ENCODE results near the gene IKZF5.

IKZF5 gene, protein sequence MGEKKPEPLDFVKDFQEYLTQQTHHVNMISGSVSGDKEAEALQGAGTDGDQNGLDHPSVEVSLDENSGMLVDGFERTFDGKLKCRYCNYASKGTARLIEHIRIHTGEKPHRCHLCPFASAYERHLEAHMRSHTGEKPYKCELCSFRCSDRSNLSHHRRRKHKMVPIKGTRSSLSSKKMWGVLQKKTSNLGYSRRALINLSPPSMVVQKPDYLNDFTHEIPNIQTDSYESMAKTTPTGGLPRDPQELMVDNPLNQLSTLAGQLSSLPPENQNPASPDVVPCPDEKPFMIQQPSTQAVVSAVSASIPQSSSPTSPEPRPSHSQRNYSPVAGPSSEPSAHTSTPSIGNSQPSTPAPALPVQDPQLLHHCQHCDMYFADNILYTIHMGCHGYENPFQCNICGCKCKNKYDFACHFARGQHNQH

DNA sequence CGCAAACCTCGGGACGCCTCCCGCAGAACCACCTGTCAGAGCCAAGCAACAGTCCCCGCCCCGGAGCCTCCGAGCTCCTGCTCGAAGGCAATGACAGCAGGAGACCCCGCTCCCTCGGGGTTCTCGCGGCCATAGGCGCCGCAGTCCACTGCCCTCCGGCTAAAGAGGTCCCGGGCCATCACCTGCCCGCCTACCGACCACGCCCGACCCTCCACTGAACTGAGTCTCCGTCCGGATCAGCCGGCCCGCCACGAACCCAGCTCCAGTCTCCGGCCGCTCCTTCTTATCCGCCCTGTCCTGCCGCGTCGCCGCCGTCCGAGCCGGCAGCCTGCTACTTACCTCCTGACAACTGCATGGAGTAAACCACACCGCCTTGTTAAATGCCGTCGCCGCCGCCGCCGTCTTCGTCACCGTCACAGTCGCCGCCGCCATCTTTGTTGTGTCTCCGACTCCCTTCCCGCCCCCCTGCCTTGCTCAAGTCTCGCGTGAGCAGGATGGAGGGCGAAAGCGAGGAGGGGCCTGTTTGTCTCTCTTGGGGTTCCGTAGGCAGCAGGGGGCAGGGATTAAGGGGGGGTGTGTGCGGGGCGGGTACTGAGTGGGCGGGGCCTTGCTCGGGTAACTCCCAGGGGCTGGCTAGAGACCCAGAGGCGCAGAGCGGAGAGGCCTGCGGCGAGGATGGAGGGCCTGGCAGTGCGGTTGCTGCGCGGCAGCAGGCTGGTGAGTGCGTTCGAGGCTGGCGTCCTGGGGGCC, at the start of gene IKZF5, which contains the start of gene ACADSB:
Gene IKZF5, minus strand, starts transcription at position 441 of the 750 bp plus-strand sequence. CDS start 10,170 bp downstream, outside the sequence.
Gene ACADSB, plus strand, starts transcription at position 652 of the 750 bp plus-strand sequence. Its CDS starts 24 bp downstream, at position 676.
- DNase-seq (ENCODE audit: low spot score in 2 of 2) (peak; percentile 87 to 94), ATAC-seq (replicated peaks; ENCODE audit: extremely low read depth, poor library complexity, severe bottlenecking) (peak; percentile 84)
- Mint-ChIP-seq H3K4me3 (peak within 1 kb of the TSS; percentile 98), H3K36me3 (ENCODE audit: insufficient read depth) (peaks cover 14% of the 10 kb centered on the region), H3K9me3 (no peaks in the 10 kb centered on the region), H3K4me1 (peaks cover 55% of the 10 kb centered on the region), H3K27me3 (no peaks in the 10 kb centered on the region), H3K27ac (ENCODE audit: low read depth) (peak within 1 kb of the TSS; percentile 99)

GRCh38 chr10:123057968-123058367, 49.4 kb upstream of the IKZF5 start:
- no peak overlapping the region for H3K4me3 Mint-ChIP-seq
- ATAC-seq (replicated peaks; ENCODE audit: extremely low read depth, poor library complexity, severe bottlenecking) (no peak), DNase-seq (ENCODE audit: low spot score in 2 of 2) (no peak)
- no peaks in the 10 kb centered on the region for H3K4me1 Mint-ChIP-seq
- no peaks in the 10 kb centered on the region for H3K9me3 Mint-ChIP-seq
- no peak overlapping the region for H3K27ac Mint-ChIP-seq (ENCODE audit: low read depth)
- H3K36me3 Mint-ChIP-seq (ENCODE audit: insufficient read depth), result peaks cover 1% of the 10 kb centered on the region
- H3K27me3 Mint-ChIP-seq, result no peaks in the 10 kb centered on the region

- H3K4me1 Mint-ChIP-seq, result no peaks in the 10 kb centered on the region
- no peaks in the 10 kb centered on the region for H3K27me3 Mint-ChIP-seq
- H3K27ac Mint-ChIP-seq (ENCODE audit: low read depth), result no peak overlapping the region
- DNase-seq (ENCODE audit: low spot score in 2 of 2) (no peak), ATAC-seq (replicated peaks; ENCODE audit: extremely low read depth, poor library complexity, severe bottlenecking) (no peak)
- H3K9me3 Mint-ChIP-seq, result no peaks in the 10 kb centered on the region
- H3K4me3 Mint-ChIP-seq, result no peak overlapping the region
- peaks cover 20% of the 10 kb centered on the region for H3K36me3 Mint-ChIP-seq (ENCODE audit: insufficient read depth)
These were observed 37.6 kb upstream of the IKZF5 start for GRCh38 chr10:123045961-123046731.

GRCh38 chr10:123044391-123044790, 35.8 kb upstream of the IKZF5 start:
- no peak overlapping the region for H3K27ac Mint-ChIP-seq (ENCODE audit: low read depth)
- H3K36me3 Mint-ChIP-seq (ENCODE audit: insufficient read depth), result peaks cover 19% of the 10 kb centered on the region
- no peak for DNase-seq (ENCODE audit: low spot score in 2 of 2)

DNA sequence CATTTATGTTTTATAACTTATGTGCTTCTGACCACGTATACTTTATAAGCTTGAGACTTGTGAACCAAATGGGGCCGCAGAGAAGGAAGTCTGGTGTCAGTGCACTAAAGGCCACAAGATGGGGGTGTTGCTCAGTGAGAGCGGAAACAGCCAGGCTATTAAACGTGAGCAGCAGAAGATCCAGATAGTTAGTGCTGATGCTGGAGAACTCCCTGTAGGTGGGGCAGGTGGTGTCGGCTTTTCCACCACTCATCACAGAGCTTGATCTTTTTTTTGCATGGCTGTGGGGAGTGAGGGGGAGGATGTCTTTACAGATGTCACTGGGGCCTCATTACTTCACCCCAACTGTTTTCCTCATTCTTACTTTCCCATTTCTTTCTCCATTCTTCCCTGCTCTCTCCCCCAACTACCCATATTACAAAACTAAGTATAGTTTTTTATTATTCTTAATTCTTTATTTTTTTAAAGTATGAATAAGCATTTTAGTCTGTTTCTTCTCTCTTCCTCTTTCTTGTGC, 34.9 kb upstream of the IKZF5 start:
- H3K9me3 Mint-ChIP-seq, result no peaks in the 10 kb centered on the region
- peaks cover 17% of the 10 kb centered on the region for H3K36me3 Mint-ChIP-seq (ENCODE audit: insufficient read depth)
- no peak overlapping the region for H3K4me3 Mint-ChIP-seq
- ATAC-seq (replicated peaks; ENCODE audit: extremely low read depth, poor library complexity, severe bottlenecking) (no peak), DNase-seq (ENCODE audit: low spot score in 2 of 2) (peak in 1 of 2 donors; percentile 19)
- H3K27me3 Mint-ChIP-seq, result no peaks in the 10 kb centered on the region
- no peaks in the 10 kb centered on the region for H3K4me1 Mint-ChIP-seq
- H3K27ac Mint-ChIP-seq (ENCODE audit: low read depth), result no peak overlapping the region

More at GRCh38 chr10:123044391-123044790, 35.8 kb upstream of the IKZF5 start:
- Mint-ChIP-seq H3K4me1 (no peaks in the 10 kb centered on the region), H3K9me3 (no peaks in the 10 kb centered on the region), H3K4me3 (no peak overlapping the region), H3K27me3 (no peaks in the 10 kb centered on the region)
- no peak for ATAC-seq (replicated peaks; ENCODE audit: extremely low read depth, poor library complexity, severe bottlenecking)

GRCh38 chr10:123042708-123043408, 34.3 kb upstream of the IKZF5 start:
- H3K36me3 Mint-ChIP-seq (ENCODE audit: insufficient read depth), result peaks cover 13% of the 10 kb centered on the region
- no peak for DNase-seq (ENCODE audit: low spot score in 2 of 2)
- H3K27ac Mint-ChIP-seq (ENCODE audit: low read depth), result no peak overlapping the region
- no peaks in the 10 kb centered on the region for H3K9me3 Mint-ChIP-seq
- ATAC-seq (replicated peaks; ENCODE audit: extremely low read depth, poor library complexity, severe bottlenecking), result no peak
- H3K4me1 Mint-ChIP-seq, result no peaks in the 10 kb centered on the region
- H3K4me3 Mint-ChIP-seq, result no peak overlapping the region
- no peaks in the 10 kb centered on the region for H3K27me3 Mint-ChIP-seq

GRCh38 chr10:123039632-123039930, 31.0 kb upstream of the IKZF5 start:
- Mint-ChIP-seq H3K27me3 (no peaks in the 10 kb centered on the region), H3K4me1 (no peaks in the 10 kb centered on the region), H3K36me3 (ENCODE audit: insufficient read depth) (peaks cover 15% of the 10 kb centered on the region), H3K9me3 (no peaks in the 10 kb centered on the region), H3K4me3 (no peak overlapping the region), H3K27ac (ENCODE audit: low read depth) (no peak overlapping the region)
- DNase-seq (ENCODE audit: low spot score in 2 of 2), result no peak
- ATAC-seq (replicated peaks; ENCODE audit: extremely low read depth, poor library complexity, severe bottlenecking), result no peak

GRCh38 chr10:123038782-123039631, 30.4 kb upstream of the IKZF5 start:
- no peaks in the 10 kb centered on the region for H3K27me3 Mint-ChIP-seq
- no peak for ATAC-seq (replicated peaks; ENCODE audit: extremely low read depth, poor library complexity, severe bottlenecking)
- no peaks in the 10 kb centered on the region for H3K4me1 Mint-ChIP-seq
- H3K4me3 Mint-ChIP-seq, result no peak overlapping the region
- no peak overlapping the region for H3K27ac Mint-ChIP-seq (ENCODE audit: low read depth)
- H3K36me3 Mint-ChIP-seq (ENCODE audit: insufficient read depth), result peaks cover 14% of the 10 kb centered on the region
- no peaks in the 10 kb centered on the region for H3K9me3 Mint-ChIP-seq
- no peak for DNase-seq (ENCODE audit: low spot score in 2 of 2)

- Mint-ChIP-seq H3K27ac (ENCODE audit: low read depth) (no peak overlapping the region), H3K9me3 (no peaks in the 10 kb centered on the region), H3K36me3 (ENCODE audit: insufficient read depth) (peaks cover 10% of the 10 kb centered on the region), H3K4me3 (no peak overlapping the region), H3K27me3 (no peaks in the 10 kb centered on the region), H3K4me1 (no peaks in the 10 kb centered on the region)
- no peak for ATAC-seq (replicated peaks; ENCODE audit: extremely low read depth, poor library complexity, severe bottlenecking)
- no peak for DNase-seq (ENCODE audit: low spot score in 2 of 2)
These were observed 27.0 kb upstream of the IKZF5 start for GRCh38 chr10:123035467-123036086.

DNA sequence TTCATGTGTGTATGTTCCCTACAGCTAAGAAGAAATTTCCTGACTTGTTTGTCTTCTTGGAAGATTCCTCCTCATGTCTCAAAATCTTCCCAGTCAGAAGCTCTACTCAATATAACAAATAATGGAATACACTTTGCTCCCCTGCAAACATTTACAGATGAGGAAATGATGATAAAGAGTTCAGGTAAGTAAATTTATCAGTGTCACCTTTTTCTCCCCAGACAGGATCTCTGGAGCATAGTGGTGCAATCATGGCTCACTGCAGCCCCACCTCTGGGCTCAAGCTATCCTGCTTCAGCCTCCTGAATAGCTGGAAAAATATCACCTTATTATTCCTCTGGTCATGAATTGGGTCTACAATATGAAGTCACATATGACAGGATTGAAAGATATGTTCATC, 25.7 kb upstream of the IKZF5 start:
- no peak overlapping the region for H3K4me3 Mint-ChIP-seq
- DNase-seq (ENCODE audit: low spot score in 2 of 2) (no peak), ATAC-seq (replicated peaks; ENCODE audit: extremely low read depth, poor library complexity, severe bottlenecking) (no peak)
- no peaks in the 10 kb centered on the region for H3K9me3 Mint-ChIP-seq
- no peaks in the 10 kb centered on the region for H3K27me3 Mint-ChIP-seq
- no peak overlapping the region for H3K27ac Mint-ChIP-seq (ENCODE audit: low read depth)
- peaks cover 6% of the 10 kb centered on the region for H3K36me3 Mint-ChIP-seq (ENCODE audit: insufficient read depth)
- peaks cover 2% of the 10 kb centered on the region for H3K4me1 Mint-ChIP-seq

- Mint-ChIP-seq H3K27ac (ENCODE audit: low read depth) (no peak overlapping the region), H3K36me3 (ENCODE audit: insufficient read depth) (peaks cover 4% of the 10 kb centered on the region), H3K9me3 (no peaks in the 10 kb centered on the region), H3K4me1 (peaks cover 6% of the 10 kb centered on the region), H3K4me3 (no peak overlapping the region), H3K27me3 (no peaks in the 10 kb centered on the region)
- ATAC-seq (replicated peaks; ENCODE audit: extremely low read depth, poor library complexity, severe bottlenecking) (no peak), DNase-seq (ENCODE audit: low spot score in 2 of 2) (no peak)
These were observed 22.5 kb upstream of the IKZF5 start for GRCh38 chr10:123031124-123031523.

Data from central memory CD8-positive, alpha-beta T cell (primary cell).